Dendritic cell treated with granulocyte-macrophage colony-stimulating factor and Interleukin-4, amounts not matched to agents 40 ng/mL and 50 ng/mL, for 4 days (primary cell): ENCODE results near the gene ABCC4.

Experiments used
- H3K27ac Mint-ChIP-seq: one replicate; pipeline ENCODE4 v1.8.0; 2022; ENCODE audit warnings: mild to moderate bottlenecking, mixed read lengths
- H3K27me3 Mint-ChIP-seq: one replicate; pipeline ENCODE4 v1.8.0; 2022; ENCODE audit warnings: mild to moderate bottlenecking, mixed read lengths
- H3K36me3 Mint-ChIP-seq: one replicate; pipeline ENCODE4 v1.8.0; 2022; ENCODE audit warnings: low read depth, mixed read lengths
- H3K4me1 Mint-ChIP-seq: one replicate; pipeline ENCODE4 v1.8.0; 2022; ENCODE audit warnings: low read depth, mixed read lengths
- H3K4me3 Mint-ChIP-seq: one replicate; pipeline ENCODE4 v1.8.0; 2022; ENCODE audit warnings: mild to moderate bottlenecking, moderate library complexity, mixed read lengths
- H3K9me3 Mint-ChIP-seq: one replicate; pipeline ENCODE4 v1.8.0; 2022; ENCODE audit warnings: mixed read lengths
- intact Hi-C: fragments of 100-400 bp; cut with micrococcal nuclease; formaldehyde crosslinking; loops from one replicate; pipeline ENCODE4 v1.15.0; 2022

Gene ABCC4

DNA sequence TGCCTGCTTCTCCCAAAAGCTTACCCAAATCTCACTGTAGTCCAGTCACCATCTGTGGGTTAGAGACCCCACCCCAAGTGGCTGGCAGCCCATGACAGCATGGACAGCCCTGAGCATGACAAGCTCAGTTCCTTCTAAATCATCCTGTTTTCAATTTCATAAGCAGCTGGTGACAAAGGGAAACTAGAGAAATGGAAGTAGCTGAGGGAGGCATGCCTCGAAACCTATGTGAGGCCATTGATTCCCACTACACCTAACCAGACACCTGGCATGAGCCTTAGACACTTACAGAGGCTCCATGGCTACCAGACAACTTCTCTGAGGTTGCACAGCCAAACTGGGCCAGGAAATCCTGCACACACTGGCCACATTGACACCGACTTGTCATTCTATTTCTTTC, 56.2 kb downstream of the ABCC4 start:
- H3K4me1 Mint-ChIP-seq, result peaks cover 65% of the 10 kb centered on the region
- H3K36me3 Mint-ChIP-seq, result peaks cover 23% of the 10 kb centered on the region
- H3K27me3 Mint-ChIP-seq, result no peaks in the 10 kb centered on the region
- H3K9me3 Mint-ChIP-seq, result no peaks in the 10 kb centered on the region
- H3K4me3 Mint-ChIP-seq, result no peak overlapping the region
- intact Hi-C loops, result no loop called here
- H3K27ac Mint-ChIP-seq, result peak overlapping the region; percentile 81

- Mint-ChIP-seq H3K36me3 (peaks cover 25% of the 10 kb centered on the region), H3K27me3 (no peaks in the 10 kb centered on the region)
These were observed 58.0 kb downstream of the ABCC4 start for GRCh38 chr13:95243207-95243606.

DNA sequence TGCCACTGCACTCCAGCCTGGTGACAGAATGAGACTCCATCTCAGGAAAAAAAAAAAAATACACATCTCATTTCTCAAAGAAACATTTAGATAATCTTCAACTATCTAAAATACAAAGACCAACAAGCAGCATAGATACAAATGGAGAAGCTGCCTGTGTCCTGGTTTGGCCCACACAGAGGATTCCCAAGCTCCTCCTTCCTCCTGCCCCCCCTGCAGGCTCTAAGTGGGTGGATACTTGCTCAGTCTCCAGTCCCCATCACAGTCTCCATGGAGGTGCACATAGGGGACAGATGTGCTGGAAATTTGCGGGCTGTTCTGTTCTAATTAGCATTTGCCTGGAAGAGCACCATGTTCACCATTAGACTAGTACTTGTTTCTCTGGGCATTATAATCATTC, 59.9 kb downstream of the ABCC4 start:
- Mint-ChIP-seq H3K27me3 (no peaks in the 10 kb centered on the region), H3K27ac (no peak overlapping the region), H3K9me3 (no peaks in the 10 kb centered on the region), H3K4me3 (no peak overlapping the region), H3K4me1 (peaks cover 72% of the 10 kb centered on the region), H3K36me3 (peaks cover 26% of the 10 kb centered on the region)
- intact Hi-C loops, result no loop called here

More at GRCh38 chr13:95243207-95243606, 58.0 kb downstream of the ABCC4 start:
- peaks cover 77% of the 10 kb centered on the region for H3K4me1 Mint-ChIP-seq
- intact Hi-C loops, result no loop called here
- H3K9me3 Mint-ChIP-seq, result no peaks in the 10 kb centered on the region
- no peak overlapping the region for H3K4me3 Mint-ChIP-seq
- H3K27ac Mint-ChIP-seq, result peak overlapping the region; percentile 65

- H3K4me3 Mint-ChIP-seq, result no peak overlapping the region
- H3K27ac Mint-ChIP-seq, result peak overlapping the region; percentile 70
- no peaks in the 10 kb centered on the region for H3K27me3 Mint-ChIP-seq
These were observed 62.0 kb downstream of the ABCC4 start for GRCh38 chr13:95239283-95239682.

GRCh38 chr13:95237310-95237870, 63.9 kb downstream of the ABCC4 start:
- H3K4me1 Mint-ChIP-seq, result peaks cover 53% of the 10 kb centered on the region
- no peak overlapping the region for H3K4me3 Mint-ChIP-seq
- no peak overlapping the region for H3K27ac Mint-ChIP-seq

More at GRCh38 chr13:95239283-95239682, 62.0 kb downstream of the ABCC4 start:
- Mint-ChIP-seq H3K9me3 (no peaks in the 10 kb centered on the region), H3K36me3 (peaks cover 20% of the 10 kb centered on the region), H3K4me1 (peaks cover 68% of the 10 kb centered on the region)
- intact Hi-C loops, result no loop called here

DNA sequence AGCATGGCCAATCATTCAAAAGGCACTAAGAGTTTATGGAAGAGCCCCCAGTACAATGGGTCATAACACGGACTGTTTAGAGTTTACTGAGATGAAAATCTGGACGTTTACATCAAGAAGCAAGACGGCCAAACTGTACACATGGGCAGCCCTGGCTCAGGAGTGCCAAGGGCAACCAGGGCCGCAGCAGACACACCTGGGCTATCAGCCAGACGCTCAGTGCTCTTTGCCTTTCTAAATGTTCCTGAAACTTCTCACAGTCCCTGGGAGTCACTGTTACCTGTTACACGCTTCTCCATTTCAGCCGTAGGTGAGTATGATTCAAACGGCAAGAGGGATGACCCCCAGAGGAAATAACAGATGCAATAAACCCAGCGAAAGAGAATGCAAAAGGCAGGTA, 64.5 kb downstream of the ABCC4 start:
- intact Hi-C loops, result no loop called here
- Mint-ChIP-seq H3K9me3 (no peaks in the 10 kb centered on the region), H3K4me3 (no peak overlapping the region), H3K27ac (no peak overlapping the region), H3K36me3 (peaks cover 25% of the 10 kb centered on the region), H3K4me1 (peaks cover 50% of the 10 kb centered on the region), H3K27me3 (no peaks in the 10 kb centered on the region)

More at GRCh38 chr13:95237310-95237870, 63.9 kb downstream of the ABCC4 start:
- peaks cover 20% of the 10 kb centered on the region for H3K36me3 Mint-ChIP-seq
- intact Hi-C loops, result no loop called here
- no peaks in the 10 kb centered on the region for H3K27me3 Mint-ChIP-seq
- no peaks in the 10 kb centered on the region for H3K9me3 Mint-ChIP-seq

- H3K36me3 Mint-ChIP-seq, result peaks cover 31% of the 10 kb centered on the region
- H3K27me3 Mint-ChIP-seq, result no peaks in the 10 kb centered on the region
- H3K27ac Mint-ChIP-seq, result peak overlapping the region; percentile 16
- H3K4me3 Mint-ChIP-seq, result no peak overlapping the region
- peaks cover 43% of the 10 kb centered on the region for H3K4me1 Mint-ChIP-seq
- H3K9me3 Mint-ChIP-seq, result no peaks in the 10 kb centered on the region
- intact Hi-C loops, result no loop called here
These were observed 65.3 kb downstream of the ABCC4 start for GRCh38 chr13:95235974-95236373.

GRCh38 chr13:95235199-95235756, 66.0 kb downstream of the ABCC4 start:
- peaks cover 31% of the 10 kb centered on the region for H3K36me3 Mint-ChIP-seq
- H3K9me3 Mint-ChIP-seq, result no peaks in the 10 kb centered on the region
- no peak overlapping the region for H3K4me3 Mint-ChIP-seq
- intact Hi-C loops, result no loop called here
- H3K27ac Mint-ChIP-seq, result no peak overlapping the region
- H3K4me1 Mint-ChIP-seq, result peaks cover 40% of the 10 kb centered on the region
- no peaks in the 10 kb centered on the region for H3K27me3 Mint-ChIP-seq

DNA sequence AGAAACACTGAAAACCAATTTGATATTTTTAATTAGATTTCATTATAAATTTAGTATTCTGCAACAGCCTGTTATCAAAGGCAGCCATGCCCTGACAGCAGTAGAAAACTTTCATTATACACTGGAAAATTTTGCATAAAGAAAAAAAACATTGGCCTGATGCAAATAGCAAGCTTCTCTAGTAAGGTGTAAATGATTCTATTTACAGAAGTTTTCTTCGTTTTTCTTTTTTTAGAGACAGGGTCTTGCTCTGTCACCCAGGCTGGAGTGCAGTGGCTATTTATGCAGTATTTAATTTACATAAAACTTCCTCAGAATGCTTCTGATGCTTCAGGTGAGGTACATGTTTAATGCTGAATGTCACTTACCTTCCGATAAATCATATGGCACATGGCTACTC, 67.0 kb downstream of the ABCC4 start:
- Mint-ChIP-seq H3K9me3 (no peaks in the 10 kb centered on the region), H3K27me3 (no peaks in the 10 kb centered on the region), H3K27ac (no peak overlapping the region), H3K4me1 (peaks cover 33% of the 10 kb centered on the region), H3K36me3 (peaks cover 31% of the 10 kb centered on the region), H3K4me3 (no peak overlapping the region)
- intact Hi-C loops, result no loop called here

DNA sequence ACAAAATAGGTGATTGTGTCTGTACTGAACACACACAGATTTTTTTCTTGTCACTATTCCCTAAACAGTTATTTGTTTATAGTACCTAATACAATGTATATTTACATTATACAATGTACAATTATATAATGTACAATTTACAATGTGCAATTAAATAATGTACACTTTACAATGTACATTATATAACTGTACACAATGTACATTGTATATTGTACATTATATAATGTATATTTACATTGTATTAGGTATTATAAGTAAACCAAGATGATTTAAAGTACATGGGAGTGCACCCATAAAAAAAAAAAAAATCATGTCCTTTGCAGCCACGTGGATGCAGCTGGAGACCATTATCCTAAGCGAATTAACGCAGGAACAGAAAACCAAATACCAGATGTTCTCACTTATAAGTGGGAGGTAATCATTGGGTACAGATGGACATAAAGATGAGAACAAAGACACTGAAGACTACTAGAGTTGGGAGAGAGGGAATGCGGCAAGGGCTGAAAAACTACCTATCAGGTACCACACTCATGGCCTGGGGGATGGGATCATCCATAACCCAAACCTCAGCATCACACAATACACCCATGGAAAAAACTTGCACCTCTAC, 68.1 kb downstream of the ABCC4 start:
- intact Hi-C loops, result no loop called here
- no peaks in the 10 kb centered on the region for H3K27me3 Mint-ChIP-seq
- peaks cover 28% of the 10 kb centered on the region for H3K36me3 Mint-ChIP-seq
- no peaks in the 10 kb centered on the region for H3K9me3 Mint-ChIP-seq
- no peak overlapping the region for H3K27ac Mint-ChIP-seq
- H3K4me3 Mint-ChIP-seq, result no peak overlapping the region
- H3K4me1 Mint-ChIP-seq, result peaks cover 39% of the 10 kb centered on the region

GRCh38 chr13:95231393-95231792, 69.9 kb downstream of the ABCC4 start:
- Mint-ChIP-seq H3K27ac (no peak overlapping the region), H3K4me3 (no peak overlapping the region), H3K9me3 (no peaks in the 10 kb centered on the region), H3K27me3 (no peaks in the 10 kb centered on the region), H3K36me3 (peaks cover 15% of the 10 kb centered on the region), H3K4me1 (peaks cover 43% of the 10 kb centered on the region)
- intact Hi-C loops, result no loop called here

GRCh38 chr13:95229855-95230254, 71.4 kb downstream of the ABCC4 start:
- Mint-ChIP-seq H3K9me3 (no peaks in the 10 kb centered on the region), H3K36me3 (peaks cover 11% of the 10 kb centered on the region), H3K27me3 (no peaks in the 10 kb centered on the region), H3K4me3 (no peak overlapping the region), H3K4me1 (peaks cover 30% of the 10 kb centered on the region), H3K27ac (no peak overlapping the region)
- intact Hi-C loops, result loop anchor here (5.0 kb wide), 3 partner anchors 42 to 628 kb away; partner anchors contain the start of gene GPR180

GRCh38 chr13:95228130-95228529, 73.1 kb downstream of the ABCC4 start:
- intact Hi-C loops, result loop anchor here (5.0 kb wide), 3 partner anchors 44 to 626 kb away; partner anchors contain the start of gene GPR180
- Mint-ChIP-seq H3K9me3 (no peaks in the 10 kb centered on the region), H3K36me3 (peaks cover 11% of the 10 kb centered on the region), H3K4me1 (peaks cover 28% of the 10 kb centered on the region), H3K27ac (peak overlapping the region; percentile 96), H3K27me3 (no peaks in the 10 kb centered on the region), H3K4me3 (no peak overlapping the region)

- Mint-ChIP-seq H3K9me3 (no peaks in the 10 kb centered on the region), H3K27me3 (no peaks in the 10 kb centered on the region), H3K27ac (peak overlapping the region; percentile 96), H3K36me3 (peaks cover 9% of the 10 kb centered on the region), H3K4me3 (peak overlapping the region; percentile 34), H3K4me1 (peaks cover 34% of the 10 kb centered on the region)
- intact Hi-C loops, result loop anchor here (5.0 kb wide), 3 partner anchors 45 to 625 kb away; partner anchors contain the start of gene GPR180
These were observed 74.1 kb downstream of the ABCC4 start for GRCh38 chr13:95226932-95227695.
